SK-N-SH treated with all-trans-retinoic acid at 6 μM for 48 hours (cell line): Measurements from ENCODE around the gene CDH4.

Experiments used
- ATAC-seq: fragments of 200-7000 bp; cut with Tn5 transposase; 3 replicates; pipeline ENCODE4 v1.9.1; 2020; ENCODE audit warnings: mild to moderate bottlenecking, moderate library complexity
- ARNTL ChIP-seq: fragments of 450-650 bp; formaldehyde crosslinking; IDR thresholded peaks from 2 replicates; pipeline ENCODE4 v1.5.0; 2020; ENCODE audit warnings: low read depth, mild to moderate bottlenecking, moderate library complexity, borderline replicate concordance
- BACH2 ChIP-seq: fragments of 250-450 bp; sonication (Bioruptor Pico); IDR thresholded peaks from 2 replicates; pipeline ENCODE4 v1.9.0; 2021; ENCODE audit warnings: mild to moderate bottlenecking, borderline replicate concordance
- CSDC2 ChIP-seq: fragments of 250-450 bp; sonication (Bioruptor Pico); IDR thresholded peaks from 2 replicates; pipeline ENCODE4 v1.5.0; 2020; ENCODE audit warnings: mild to moderate bottlenecking, moderate library complexity
- CSRNP3 ChIP-seq: fragments of 250-450 bp; sonication (Bioruptor Pico); IDR thresholded peaks from 2 replicates; pipeline ENCODE4 v1.5.1; 2021; ENCODE audit warnings: mild to moderate bottlenecking, moderate library complexity
- GLIS3 ChIP-seq: fragments of 250-450 bp; sonication (Bioruptor Pico); IDR thresholded peaks from 2 replicates; pipeline ENCODE4 v1.5.0; 2020; ENCODE audit warnings: mild to moderate bottlenecking, moderate library complexity
- ISL1 ChIP-seq: fragments of 250-450 bp; sonication (Bioruptor Pico); IDR thresholded peaks from 2 replicates; pipeline ENCODE4 v2.1.2; 2022; ENCODE audit warnings: mild to moderate bottlenecking, moderate library complexity
- OSR1 ChIP-seq: fragments of 250-450 bp; sonication (Bioruptor Pico); IDR thresholded peaks from 2 replicates; pipeline ENCODE4 v1.8.0; 2022; ENCODE audit warnings: moderate library complexity, mild to moderate bottlenecking, inconsistent platforms
- PATZ1 ChIP-seq: fragments of 250-450 bp; sonication (Bioruptor Pico); IDR thresholded peaks from 2 replicates; pipeline ENCODE4 v1.8.0; 2020; ENCODE audit warnings: mild to moderate bottlenecking, moderate library complexity, borderline replicate concordance
- POU6F1 ChIP-seq: fragments of 250-450 bp; sonication (Bioruptor Pico); IDR thresholded peaks from 2 replicates; pipeline ENCODE4 v1.8.0; 2021; ENCODE audit warnings: low read depth, mild to moderate bottlenecking, moderate library complexity, borderline replicate concordance
- PPARA ChIP-seq: fragments of 250-450 bp; sonication (Bioruptor Pico); IDR thresholded peaks from 2 replicates; pipeline ENCODE4 v1.5.0; 2020; ENCODE audit warnings: mild to moderate bottlenecking, borderline replicate concordance
- RARB ChIP-seq: fragments of 250-450 bp; sonication (Bioruptor Pico); IDR thresholded peaks from 2 replicates; pipeline ENCODE4 v1.8.0; 2021; ENCODE audit warnings: mild to moderate bottlenecking, moderate library complexity
- TCF4 ChIP-seq: fragments of 250-450 bp; sonication (Bioruptor Pico); IDR thresholded peaks from 2 replicates; pipeline ENCODE4 v1.8.0; 2021; ENCODE audit warnings: mild to moderate bottlenecking, moderate library complexity, borderline replicate concordance
- TOX ChIP-seq: fragments of 250-450 bp; sonication (Bioruptor Pico); IDR thresholded peaks from 2 replicates; pipeline ENCODE4 v1.8.0; 2021; ENCODE audit warnings: mild to moderate bottlenecking, moderate library complexity, borderline replicate concordance
- TSHZ2 ChIP-seq: fragments of 250-450 bp; sonication (Bioruptor Pico); IDR thresholded peaks from 2 replicates; pipeline ENCODE4 v1.5.0; 2020; ENCODE audit warnings: mild to moderate bottlenecking, moderate library complexity
- ZC3H10 ChIP-seq: fragments of 250-450 bp; sonication (Bioruptor Pico); IDR thresholded peaks from 2 replicates; pipeline ENCODE4 v1.5.1; 2021; ENCODE audit warnings: mild to moderate bottlenecking, moderate library complexity
- ZFP3 ChIP-seq: fragments of 250-450 bp; sonication (Bioruptor Pico); IDR thresholded peaks from 2 replicates; pipeline ENCODE4 v1.5.0; 2020; ENCODE audit warnings: mild to moderate bottlenecking, moderate library complexity
- ZFP30 ChIP-seq: fragments of 450-650 bp; formaldehyde crosslinking; IDR thresholded peaks from 2 replicates; pipeline ENCODE4 v1.5.0; 2022; ENCODE audit warnings: mild to moderate bottlenecking, moderate library complexity
- ZNF565 ChIP-seq: fragments of 450-650 bp; formaldehyde crosslinking; conservative IDR thresholded peaks from 2 replicates; pipeline ENCODE4 v1.5.0; 2020; ENCODE audit warnings: low read depth, mild to moderate bottlenecking, moderate library complexity
- ZNF70 ChIP-seq: fragments of 450-650 bp; formaldehyde crosslinking; IDR thresholded peaks from 2 replicates; pipeline ENCODE4 v1.5.0; 2020; ENCODE audit warnings: mild to moderate bottlenecking, moderate library complexity
- ZNF8 ChIP-seq: fragments of 450-650 bp; formaldehyde crosslinking; IDR thresholded peaks from 2 replicates; pipeline ENCODE4 v1.5.0; 2020; ENCODE audit warnings: mild to moderate bottlenecking, moderate library complexity

The CDH4 gene

GRCh38 chr20:61839912-61840778, 588.1 kb downstream of the CDH4 start:
- no peak for ATAC-seq

GRCh38 chr20:61840779-61841455, 588.9 kb downstream of the CDH4 start:
- ATAC-seq, result no peak
- no peak for TF ChIP-seq BACH2 (CRISPR knock-in tag)

More at GRCh38 chr20:61839912-61840778, 588.1 kb downstream of the CDH4 start:
- no peak for TF ChIP-seq GLIS3 (CRISPR knock-in tag)
- no peak for TF ChIP-seq ZNF8 (CRISPR knock-in tag)
- no peak for TF ChIP-seq ZC3H10 (CRISPR knock-in tag)
- no peak for TF ChIP-seq POU6F1
- TF ChIP-seq ZNF565, result no peak
- no peak for TF ChIP-seq ZFP3 (CRISPR knock-in tag)
- no peak for TF ChIP-seq ZFP30 (CRISPR knock-in tag)
- no peak for TF ChIP-seq PATZ1 (CRISPR knock-in tag)

- no peak for ATAC-seq
- TF ChIP-seq ISL1 (CRISPR knock-in tag), result no peak
- TF ChIP-seq RARB (CRISPR knock-in tag), result no peak
- no peak for TF ChIP-seq TSHZ2
- TF ChIP-seq ZFP3 (CRISPR knock-in tag), result no peak
- no peak for TF ChIP-seq OSR1 (CRISPR knock-in tag)
- TF ChIP-seq PPARA (CRISPR knock-in tag), result no peak
- TF ChIP-seq CSDC2, result no peak
- TF ChIP-seq ARNTL (CRISPR knock-in tag), result no peak
- no peak for TF ChIP-seq TCF4
- TF ChIP-seq POU6F1, result no peak
- no peak for TF ChIP-seq ZC3H10 (CRISPR knock-in tag)
- no peak for TF ChIP-seq TOX
Observed at GRCh38 chr20:61841551-61841950, 589.5 kb downstream of the CDH4 start.

GRCh38 chr20:61841966-61842365, 589.9 kb downstream of the CDH4 start:
- no peak for ATAC-seq
- no peak for TF ChIP-seq ZNF70
- no peak for TF ChIP-seq CSRNP3 (CRISPR knock-in tag)
- TF ChIP-seq GLIS3 (CRISPR knock-in tag), result no peak
- no peak for TF ChIP-seq ZNF565
- no peak for TF ChIP-seq PATZ1 (CRISPR knock-in tag)
